Measurements from ENCODE around the gene STUB1.

Gene STUB1

DNA sequence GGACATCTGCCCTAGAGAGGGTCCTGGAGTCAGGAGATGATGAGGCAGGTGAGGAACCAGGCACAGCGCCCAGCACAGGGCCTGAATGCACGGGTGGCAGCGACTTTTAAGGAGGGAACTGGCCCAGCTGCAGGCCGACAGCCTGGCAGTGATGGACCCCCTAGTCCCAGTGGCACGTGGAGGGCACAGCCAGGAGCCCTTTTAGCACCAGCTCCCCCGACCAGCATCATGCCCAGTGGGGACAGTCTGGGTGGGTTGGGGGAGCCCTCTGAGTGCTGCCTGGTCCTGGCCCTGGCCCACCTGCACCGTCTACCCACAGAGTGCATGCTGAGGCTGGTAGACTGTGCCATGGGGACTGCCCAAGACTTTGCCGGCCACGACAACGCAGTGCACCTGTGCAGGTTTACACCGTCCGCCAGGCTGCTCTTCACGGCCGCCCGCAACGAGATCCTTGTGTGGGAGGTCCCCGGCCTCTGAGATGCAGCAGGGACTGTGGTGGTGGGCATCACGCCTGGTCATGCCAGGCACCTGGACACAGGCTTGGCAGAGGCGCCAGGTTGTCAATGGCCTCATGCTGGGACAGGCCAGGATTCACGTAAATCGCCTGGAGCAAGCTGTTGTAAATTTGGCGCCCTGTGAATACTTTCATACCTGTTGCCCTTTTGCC lies 13.0 kb upstream of the STUB1 start:
- no peak for DNase-seq (ENCODE audit: low read depth)

- no peak for DNase-seq (ENCODE audit: low read depth)
Measured at GRCh38 chr16:667780-668518, 12.3 kb upstream of the STUB1 start, which contains the start of gene RHOT2. Gene RHOT2 (plus strand): TSS chr16:668132. CDS start chr16:668200, 68 bp downstream.

DNA sequence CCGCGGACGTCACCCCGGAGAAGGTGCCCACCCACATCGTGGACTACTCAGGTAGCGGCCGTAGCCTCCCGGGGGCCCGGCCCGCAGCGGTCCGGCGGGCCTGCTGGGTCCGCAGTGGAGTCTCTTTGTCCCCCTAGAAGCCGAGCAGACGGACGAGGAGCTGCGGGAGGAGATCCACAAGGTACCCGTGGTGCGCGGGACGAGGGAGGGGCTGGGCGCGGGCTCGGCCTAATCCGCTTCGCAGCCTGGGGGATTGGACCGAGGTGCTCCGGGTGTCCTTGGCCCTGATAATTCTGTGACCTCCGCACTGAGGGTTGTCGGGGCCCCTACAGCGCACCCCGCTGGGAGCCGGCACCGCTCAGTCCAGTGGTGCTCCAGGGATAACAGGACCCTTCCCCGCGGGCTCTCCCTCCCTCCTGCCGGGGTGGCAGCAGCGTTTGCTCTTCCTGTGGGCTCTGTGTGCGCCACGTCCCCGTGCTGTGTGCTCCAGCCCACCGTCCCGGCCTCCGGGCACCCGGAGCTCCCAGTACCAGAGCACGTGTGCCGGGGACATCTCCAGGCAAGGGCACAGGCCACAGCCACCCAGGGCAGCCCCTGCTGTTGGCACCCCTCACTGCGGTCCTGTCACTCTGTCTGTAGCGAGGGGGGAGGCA lies 11.6 kb upstream of the STUB1 start:
- no peak for DNase-seq (ENCODE audit: low read depth)

- DNase-seq (ENCODE audit: low read depth), result no peak
Measured at GRCh38 chr16:669666-670065, 10.5 kb upstream of the STUB1 start.

GRCh38 chr16:670485-671352 lies 9.5 kb upstream of the STUB1 start:
- no peak for DNase-seq (ENCODE audit: low read depth)

DNA sequence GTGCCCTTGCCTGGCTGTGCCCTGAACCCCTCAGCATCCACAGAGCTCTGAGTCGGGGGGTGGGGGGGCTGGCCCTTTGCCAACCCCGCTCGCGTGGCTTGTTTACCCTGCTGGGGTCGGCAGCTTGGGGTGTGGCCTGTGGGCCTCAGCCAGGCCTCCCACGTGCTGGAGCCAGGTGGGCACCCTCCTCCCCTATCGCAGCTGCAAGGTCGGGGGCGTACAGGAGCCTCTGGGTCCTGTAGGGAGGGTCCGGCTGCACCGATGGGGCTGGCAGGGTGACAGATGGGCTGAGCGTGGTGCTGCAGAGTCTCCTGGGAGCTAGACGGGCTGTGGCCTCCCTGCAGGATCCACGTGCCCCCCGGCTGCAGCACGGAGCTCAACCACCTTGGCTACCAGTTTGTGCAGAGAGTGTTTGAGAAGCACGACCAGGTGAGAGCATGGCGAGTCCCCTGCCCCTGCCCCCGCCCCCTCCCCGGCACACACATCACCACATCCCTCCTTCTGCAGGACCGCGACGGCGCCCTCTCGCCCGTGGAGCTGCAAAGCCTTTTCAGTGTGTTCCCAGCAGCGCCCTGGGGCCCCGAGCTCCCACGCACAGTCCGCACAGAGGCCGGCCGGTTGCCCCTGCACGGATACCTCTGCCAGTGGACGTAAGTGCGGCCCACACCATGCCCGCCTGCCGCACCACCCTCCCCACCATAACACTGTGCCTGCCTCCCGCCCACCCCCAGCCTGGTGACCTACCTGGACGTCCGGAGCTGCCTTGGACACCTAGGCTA lies 8.7 kb upstream of the STUB1 start:
- no peak for DNase-seq (ENCODE audit: low read depth)

GRCh38 chr16:672371-672770 lies 7.8 kb upstream of the STUB1 start:
- DNase-seq (ENCODE audit: low read depth), result no peak

DNA sequence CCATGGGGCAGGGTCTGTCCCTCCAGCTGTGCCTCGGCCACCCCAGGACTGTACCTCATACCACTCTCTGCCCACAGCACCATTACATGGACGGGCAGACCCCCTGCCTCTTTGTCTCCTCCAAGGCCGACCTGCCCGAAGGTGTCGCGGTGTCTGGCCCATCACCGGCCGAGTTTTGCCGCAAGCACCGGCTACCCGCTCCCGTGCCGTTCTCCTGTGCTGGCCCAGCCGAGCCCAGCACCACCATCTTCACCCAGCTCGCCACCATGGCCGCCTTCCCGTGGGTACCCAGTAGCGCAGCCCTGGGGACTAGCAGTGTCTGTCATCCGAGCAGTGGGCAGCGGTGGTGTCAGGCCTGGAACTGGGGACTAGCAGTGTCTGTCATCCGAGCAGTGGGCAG lies 7.4 kb upstream of the STUB1 start:
- no peak for DNase-seq (ENCODE audit: low read depth)

GRCh38 chr16:673399-673991 lies 6.7 kb upstream of the STUB1 start:
- DNase-seq (ENCODE audit: low read depth), result no peak

DNA sequence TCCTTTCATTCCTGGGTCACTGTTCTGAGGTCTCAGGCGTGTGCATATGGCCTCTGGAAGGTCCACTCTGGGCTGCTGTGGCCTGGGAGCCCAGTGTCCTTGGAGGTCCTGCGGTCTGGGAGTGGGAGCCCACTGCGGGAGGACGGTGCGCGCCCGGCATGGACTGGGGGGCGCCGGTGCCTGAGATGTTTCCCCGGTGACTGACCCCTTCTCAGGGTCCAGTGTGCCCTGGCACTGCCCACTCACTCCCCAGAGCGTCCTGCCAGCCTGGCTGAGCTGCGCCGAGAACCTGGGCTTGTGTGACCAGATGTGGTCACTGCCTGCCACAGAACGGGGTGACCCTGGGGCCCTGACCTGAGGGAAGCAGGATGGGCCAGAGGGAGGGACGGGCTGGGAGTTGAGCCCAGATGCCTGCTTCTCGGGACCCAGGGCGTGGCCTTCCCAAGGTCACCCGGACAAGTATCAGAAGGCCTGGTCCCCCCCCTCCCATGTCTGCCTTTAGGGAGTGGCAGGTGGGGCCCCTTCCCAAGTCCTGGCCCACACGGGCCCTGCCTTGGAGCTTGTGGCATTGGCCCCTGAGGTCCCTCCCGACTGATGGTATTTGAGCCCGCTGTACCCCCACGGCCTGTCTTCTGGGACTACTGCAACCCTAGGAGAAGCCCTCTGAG lies 5.9 kb upstream of the STUB1 start:
- no peak for DNase-seq (ENCODE audit: low read depth)

DNA sequence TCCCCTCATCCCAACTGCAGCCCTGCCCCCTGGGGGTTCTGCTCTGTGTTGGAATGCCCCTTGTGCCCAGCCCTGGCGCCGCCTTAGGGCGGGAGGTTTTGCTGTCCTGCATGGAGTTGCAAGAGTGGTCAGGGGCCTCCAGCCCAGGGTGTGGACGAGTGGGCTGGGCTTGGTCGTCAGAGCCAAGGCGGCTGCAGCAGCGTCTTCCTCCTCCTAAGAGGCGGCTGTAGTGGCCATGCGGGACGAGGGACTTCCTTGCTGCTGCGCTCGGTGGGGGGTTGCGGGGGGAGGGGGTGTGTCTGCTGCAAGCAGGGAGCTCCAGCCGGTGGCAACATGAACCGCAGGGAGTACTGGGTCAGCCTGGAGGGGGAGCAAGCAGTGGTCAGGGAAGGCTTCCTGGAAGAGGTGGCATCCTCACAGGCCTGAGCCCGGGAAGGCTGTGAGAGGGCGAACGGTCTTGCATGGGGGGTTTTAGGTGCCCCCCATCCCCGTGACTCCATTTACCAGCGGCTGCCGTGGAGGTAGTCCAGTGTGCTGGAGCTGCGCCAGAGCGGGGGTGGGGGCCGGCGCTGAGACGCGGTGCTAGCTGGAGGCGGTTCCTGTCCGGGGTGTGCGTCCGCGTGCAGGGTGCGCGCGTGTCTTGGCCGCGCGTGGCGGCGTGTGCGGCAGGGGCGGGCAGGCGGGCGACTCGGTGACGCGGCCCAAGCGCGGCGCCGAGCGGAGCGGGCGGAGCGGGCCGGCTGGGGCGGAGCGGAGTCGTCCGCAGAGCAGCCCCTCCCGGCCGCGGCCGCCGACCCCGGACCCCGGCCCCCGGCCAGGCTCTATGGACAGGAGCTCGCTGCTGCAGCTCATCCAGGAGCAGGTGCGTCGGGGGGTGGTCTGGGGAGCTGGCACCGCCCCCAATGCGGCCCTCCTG lies 5.0 kb upstream of the STUB1 start, which contains the start of gene RHBDL1:
RHBDL1 (plus strand) TSS at position 704 of the 916 bp plus-strand sequence; CDS start at position 824, 120 bp downstream.
- DNase-seq (ENCODE audit: low read depth), result no peak

GRCh38 chr16:675884-676564 lies 4.2 kb upstream of the STUB1 start:
- DNase-seq (ENCODE audit: low read depth), result no peak

DNA sequence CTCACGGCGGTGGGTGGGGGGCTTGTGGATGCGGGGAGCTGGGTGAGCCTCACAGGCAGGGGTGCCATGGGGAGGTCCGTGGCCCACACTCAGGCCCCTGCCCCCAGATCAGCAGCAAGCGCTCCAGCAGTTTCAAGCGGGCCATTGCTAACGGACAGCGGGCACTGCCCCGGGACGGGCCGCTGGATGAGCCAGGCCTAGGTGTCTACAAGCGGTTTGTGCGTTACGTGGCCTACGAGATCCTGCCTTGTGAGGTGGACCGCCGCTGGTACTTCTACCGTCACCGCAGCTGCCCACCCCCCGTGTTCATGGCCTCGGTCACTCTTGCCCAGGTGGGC lies 3.7 kb upstream of the STUB1 start:
- no peak for DNase-seq (ENCODE audit: low read depth)

DNA sequence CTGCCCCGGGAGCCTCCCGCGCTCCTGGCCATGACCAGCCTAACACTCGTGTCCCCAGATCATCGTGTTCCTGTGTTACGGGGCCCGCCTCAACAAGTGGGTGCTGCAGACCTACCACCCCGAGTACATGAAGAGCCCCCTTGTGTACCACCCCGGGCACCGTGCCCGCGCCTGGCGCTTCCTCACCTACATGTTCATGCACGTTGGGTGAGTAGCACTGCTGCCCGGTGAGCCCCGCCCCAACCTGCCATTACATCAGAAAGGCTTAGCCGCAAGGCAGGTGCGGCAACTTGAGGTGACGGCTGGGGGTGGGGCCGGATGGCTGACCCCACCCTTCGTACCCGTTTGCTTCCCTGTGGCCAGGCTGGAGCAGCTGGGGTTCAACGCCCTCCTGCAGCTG lies 3.3 kb upstream of the STUB1 start:
- DNase-seq (ENCODE audit: low read depth), result no peak

- DNase-seq (ENCODE audit: low read depth), result no peak
Measured at GRCh38 chr16:677316-678190, 2.7 kb upstream of the STUB1 start.

DNA sequence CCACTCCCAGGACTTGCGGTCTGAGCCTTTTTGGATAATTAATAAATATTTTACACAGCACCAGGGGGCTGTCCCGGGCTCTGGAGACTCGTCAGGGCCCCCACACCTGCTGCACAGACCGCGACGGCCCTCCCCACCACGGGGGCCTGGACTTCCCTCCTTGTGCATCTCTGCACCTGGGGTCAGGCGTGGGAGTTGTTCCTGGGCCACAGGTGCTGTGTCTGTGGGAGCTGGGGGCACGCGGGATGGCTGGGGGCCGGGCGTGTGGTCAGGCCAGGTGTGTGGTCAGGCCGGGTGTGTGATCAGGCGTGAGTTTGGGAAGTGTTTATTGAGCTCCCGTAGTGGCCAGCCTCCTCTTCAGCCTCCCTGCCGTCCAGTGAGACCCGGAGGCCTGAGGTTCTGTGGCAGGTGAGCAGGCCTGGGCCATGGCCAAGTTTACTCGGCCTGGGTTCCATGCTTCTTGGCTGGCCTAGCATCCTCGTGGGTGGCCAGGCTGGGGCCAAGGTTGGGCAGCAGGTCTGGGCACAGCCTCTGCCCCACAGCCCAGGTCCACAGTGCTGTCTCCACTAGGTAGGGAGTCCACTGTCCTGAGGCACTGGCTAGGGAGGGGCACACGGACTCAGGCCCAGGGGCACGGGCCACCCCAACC lies 1.9 kb upstream of the STUB1 start:
- DNase-seq (ENCODE audit: low read depth), result no peak
